Fibroblast of peridontal ligament (primary cell): Measurements from ENCODE around the gene ASPN.
A peak's percentile ranks its signal among the peaks of the same experiment; 100 is the strongest.

Experiments used
- DNase-seq: peaks from one replicate; pipeline ENCODE4 v3.0.0-alpha.2; 2010; ENCODE audit errors: extremely low read depth

The ASPN gene

DNA sequence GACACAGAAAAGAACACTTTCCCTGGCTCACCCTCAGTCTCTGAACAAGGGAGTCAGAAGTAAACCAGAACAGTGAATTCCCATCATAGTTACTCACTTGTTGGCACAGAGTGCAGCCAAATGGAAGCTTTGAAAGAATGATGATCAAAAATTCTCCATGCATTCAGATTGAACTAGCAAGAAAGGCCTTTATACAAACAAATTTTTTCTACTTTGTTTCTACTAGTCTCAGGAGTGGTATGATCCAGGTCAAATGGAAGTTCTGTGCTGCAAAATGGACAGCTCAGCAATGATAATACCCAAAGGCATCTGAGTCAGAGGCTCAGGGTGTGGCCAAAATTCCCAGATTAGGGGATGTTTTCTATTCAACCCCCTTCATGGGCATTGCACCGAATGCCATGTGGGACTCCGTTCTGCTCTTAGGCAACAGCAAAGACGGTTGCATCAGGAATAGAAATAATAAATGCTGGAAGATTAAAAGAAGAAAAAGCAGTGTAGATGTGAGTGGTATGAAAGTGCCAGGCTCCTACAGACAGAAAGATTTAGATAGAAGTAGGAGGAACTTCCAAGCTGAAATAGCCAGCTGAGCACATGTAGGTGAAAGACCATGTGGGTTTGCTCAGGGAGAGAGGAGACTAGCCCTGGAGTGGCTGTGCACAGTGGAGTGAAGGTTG, 24.0 kb upstream of the ASPN start:
- peak; percentile 100 for DNase-seq

GRCh38 chr9:92504881-92505280, 22.6 kb upstream of the ASPN start:
- DNase-seq = no peak

DNA sequence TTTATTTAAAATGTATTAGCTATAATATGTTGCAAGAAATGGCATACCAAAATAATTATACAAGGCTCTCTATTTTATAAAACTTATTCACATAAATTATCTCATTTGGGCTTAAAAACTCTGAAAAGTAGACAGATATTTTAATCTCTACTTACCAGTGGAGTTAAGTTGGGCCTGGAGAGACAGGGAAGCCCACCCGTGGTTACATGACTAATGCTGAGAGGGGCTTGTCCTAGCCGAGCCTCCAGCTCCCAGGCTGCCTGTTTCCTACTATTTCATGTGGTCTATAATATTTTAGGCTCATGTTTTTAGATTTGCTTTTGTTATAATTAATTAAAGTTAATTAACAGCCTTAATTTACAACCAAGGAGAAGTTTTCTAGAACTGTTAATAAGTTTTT, 20.9 kb upstream of the ASPN start:
- no peak for DNase-seq

- DNase-seq = peak; percentile 83
Measured at GRCh38 chr9:92501671-92502393, 19.5 kb upstream of the ASPN start.

DNA sequence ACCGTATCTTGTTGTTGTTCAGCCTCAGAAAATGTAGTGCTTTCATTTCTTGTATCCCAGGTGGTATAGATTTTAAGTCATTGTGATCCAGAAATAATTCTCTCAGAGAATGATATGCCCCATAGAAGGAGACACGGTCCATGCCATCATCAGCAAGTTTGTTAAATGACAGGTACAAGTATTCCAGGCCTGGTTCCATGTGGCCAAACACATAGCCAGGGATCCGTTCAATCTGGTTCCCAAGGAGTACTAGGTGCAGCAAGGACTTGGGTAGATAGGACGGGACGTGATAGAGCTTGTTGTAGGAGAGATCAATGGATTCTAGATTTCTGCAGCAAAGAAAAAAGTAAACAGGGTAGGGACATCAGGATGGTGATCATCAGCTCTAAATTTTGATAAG, 18.4 kb upstream of the ASPN start:
- no peak for DNase-seq

GRCh38 chr9:92499701-92500100, 17.4 kb upstream of the ASPN start:
- DNase-seq = no peak

DNA sequence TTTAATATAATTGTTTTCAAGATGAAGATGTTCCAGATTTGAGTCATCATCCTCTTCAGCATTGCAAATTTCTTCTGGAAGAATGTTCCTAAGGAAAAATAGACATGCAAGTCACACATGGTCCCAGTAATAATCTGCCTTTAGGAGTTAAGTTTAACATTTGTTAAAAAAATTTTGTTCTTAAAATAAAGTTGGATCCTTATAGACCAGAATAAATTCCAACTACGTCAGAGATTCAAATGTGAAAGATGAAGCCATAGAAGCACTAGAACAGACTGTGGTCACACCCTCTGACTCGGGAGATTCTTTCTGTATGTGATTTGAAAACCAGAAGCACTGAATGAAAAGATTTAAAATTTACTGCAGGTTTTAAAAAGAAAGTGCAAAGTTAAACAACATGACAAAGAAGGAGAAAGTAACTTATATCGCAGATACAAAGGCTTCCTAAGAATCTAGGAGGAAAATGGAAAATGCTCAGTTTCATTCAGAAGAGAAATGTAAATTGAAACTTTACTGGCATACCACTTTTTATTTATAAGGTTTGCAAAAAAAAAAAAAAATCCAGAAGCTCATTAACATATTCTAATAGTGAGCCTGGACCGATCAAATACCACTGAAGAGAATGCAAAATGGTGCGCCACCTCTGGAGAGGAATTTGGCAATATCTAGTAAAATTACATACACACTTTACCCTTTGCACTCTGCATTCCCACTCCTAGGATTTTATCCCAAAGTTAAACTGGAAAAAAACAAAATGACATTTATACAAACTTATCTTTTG, 14.3 kb upstream of the ASPN start:
- DNase-seq = peak; percentile 73

- DNase-seq = no peak
Measured at GRCh38 chr9:92494856-92495255, 12.6 kb upstream of the ASPN start.

GRCh38 chr9:92493749-92494387, 11.6 kb upstream of the ASPN start:
- DNase-seq = no peak

DNA sequence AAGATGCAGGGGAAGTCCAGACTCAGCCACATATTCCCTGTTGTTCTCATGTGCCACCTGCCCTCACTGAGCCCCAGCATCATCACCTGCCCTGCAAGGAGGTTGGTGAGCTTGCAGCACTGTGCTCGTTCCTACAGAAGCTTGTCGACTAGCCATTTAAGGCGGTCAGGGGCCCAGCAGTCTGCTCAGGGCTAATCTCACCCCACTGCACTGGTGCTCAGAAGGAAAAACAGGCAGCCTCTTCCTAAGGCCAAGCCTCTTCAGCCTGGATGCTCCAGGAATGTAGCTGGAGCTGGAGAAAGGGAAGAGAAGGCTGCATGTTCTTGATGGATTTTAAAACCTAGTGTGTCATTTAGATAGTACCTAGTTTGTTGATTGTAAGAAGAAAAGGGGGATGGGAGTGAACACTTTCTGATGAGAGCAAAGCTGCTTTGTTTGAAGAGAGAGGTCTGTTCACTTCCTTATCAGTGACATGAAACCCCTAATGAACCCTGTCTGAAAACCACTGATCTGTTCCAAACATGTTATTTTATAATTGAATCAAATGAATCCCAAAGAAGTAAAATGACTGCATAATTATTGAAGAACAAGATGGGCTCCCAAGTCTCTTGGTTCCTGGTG, 10.6 kb upstream of the ASPN start:
- DNase-seq = no peak

GRCh38 chr9:92488681-92489550, 6.6 kb upstream of the ASPN start:
- DNase-seq = peak; percentile 69

GRCh38 chr9:92486371-92486770, 4.1 kb upstream of the ASPN start:
- DNase-seq = no peak

DNA sequence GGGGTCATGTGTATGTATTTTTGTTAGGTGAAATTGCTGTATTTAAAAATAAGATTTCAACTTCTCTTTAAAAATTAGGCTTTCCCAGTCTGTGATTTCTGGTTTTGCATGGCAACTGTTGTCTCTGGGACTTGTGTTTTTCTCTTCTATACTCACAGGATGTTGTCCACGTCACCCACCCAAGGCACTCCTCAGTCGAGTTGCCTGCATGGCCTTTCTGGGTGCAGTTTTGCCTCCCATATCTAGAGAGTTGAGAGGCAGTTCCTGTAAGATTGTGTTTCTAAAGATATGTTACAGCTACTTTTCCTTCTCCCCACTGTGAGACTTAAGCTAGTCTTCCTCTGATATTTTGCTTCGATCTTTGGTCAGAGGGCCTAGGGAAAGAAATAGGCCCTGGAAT, 2.3 kb upstream of the ASPN start:
- DNase-seq = no peak

DNA sequence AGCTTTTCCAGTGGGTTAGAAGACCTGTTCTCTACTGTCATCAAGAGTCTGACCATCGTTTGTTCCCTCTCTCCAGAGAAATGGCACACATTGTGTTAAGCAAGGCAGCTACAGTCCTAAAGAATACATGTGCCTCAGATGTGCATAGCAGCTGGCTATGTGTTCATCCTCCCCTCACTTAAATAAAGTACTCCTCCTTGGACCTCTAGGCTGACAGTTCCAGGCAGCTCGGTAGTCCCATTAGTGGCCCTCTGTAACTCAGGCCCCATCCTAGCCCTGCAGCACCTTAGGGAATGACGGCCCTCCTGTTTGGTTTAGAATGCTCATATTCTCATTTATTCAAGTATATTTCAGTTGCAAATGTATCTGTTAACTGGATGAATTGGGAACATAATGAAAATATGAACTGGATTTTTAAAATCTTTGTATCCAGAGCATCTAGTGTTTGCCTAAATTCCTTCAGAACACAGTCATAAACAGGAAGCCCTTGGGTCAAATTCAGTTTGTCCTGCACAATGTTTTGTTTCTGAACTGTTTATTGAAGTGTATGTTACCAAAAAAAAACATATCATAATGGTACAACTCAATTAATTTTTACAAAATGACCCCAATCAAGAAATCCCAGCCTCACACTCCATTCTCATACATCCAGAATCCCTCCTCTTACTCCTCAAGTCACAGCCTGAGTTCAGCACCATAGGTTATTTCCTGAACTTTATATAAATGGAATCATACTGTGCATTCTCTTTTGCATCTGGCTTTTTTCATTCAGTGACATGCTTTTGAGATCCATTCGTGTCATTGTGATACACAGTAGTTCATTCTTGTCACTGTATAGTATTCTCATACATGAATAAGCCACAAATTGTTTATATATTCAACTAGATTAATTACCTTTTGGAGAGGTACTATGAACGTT, 1.6 kb upstream of the ASPN start:
- DNase-seq = peak; percentile 54

DNA sequence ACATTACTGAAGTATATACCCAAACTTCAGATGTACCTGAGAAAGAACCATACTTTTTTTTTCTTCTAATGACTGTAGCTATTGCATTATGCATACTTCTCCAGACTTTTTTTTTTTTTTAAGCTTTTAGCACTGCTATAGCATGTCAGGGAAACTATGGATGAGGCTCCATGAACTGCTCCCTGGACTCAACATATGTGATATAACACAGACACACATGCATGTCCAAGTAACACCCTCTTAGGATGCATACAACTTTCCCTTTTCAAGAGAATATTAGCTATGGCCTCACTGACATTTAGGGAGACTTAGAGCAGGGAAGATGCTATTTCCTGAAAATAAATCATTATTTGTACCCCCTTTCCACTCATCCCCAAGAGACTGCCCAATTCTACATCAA, 499 bp upstream of the ASPN start:
- no peak for DNase-seq

GRCh38 chr9:92480986-92481633, 1.2 kb downstream of the ASPN start:
- DNase-seq = no peak

- no peak for DNase-seq
Measured at GRCh38 chr9:92480291-92480771, 2.0 kb downstream of the ASPN start.

DNA sequence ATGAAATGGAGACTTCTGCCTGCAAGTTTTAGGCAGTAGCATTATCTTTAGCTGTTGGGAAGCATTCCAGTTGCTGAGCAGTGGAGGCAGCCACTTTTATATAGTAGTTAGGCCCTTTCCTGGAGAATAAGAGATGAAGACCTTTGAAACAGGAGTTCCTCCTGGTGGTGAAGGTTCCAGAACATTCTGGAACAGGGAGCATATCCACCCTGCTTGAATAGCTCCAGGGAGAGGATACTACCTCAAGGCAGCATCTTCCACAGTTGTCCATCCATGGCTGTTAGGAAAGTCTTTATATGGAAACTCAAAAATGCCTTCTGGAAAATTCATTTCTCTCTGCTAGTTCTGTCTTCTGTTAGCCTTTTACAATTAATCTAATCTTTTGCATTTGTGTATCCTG, 3.0 kb downstream of the ASPN start:
- no peak for DNase-seq

DNA sequence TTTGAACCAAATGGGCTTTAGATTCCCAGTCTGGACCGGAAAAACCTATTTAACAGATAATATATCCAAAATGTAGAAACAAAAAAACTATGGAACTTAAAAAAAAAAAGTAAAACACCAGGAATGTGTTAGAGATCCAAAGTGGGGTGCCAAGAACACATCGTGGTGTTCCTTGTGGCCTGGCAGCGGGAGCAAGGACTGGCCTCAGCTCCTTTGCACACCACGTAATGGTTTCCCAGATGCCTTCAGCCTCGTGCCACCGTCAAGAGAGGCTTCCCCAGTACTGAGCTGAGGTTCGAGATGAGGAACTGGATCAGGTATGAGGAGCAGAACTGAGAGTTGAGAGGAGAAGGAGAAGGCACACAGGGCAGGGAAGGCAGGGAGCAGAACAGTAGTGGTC, 3.5 kb downstream of the ASPN start:
- DNase-seq = no peak
